Stimulated activated CD4-positive, alpha-beta T cell treated with anti-CD3 and anti-CD28 coated beads, Interleukin-12 subunit alpha, Interleukin-12 subunit beta, amount 100 ng/mL, for 24 hours (primary cell): ENCODE data around the gene EN2.

Experiments used
- DNase-seq, 2 experiments: peaks; one replicate each; pipeline ENCODE4 v3.0.0-alpha.2; 2020; ENCODE audit warnings: low read depth in 2 of 2

The EN2 gene

DNA sequence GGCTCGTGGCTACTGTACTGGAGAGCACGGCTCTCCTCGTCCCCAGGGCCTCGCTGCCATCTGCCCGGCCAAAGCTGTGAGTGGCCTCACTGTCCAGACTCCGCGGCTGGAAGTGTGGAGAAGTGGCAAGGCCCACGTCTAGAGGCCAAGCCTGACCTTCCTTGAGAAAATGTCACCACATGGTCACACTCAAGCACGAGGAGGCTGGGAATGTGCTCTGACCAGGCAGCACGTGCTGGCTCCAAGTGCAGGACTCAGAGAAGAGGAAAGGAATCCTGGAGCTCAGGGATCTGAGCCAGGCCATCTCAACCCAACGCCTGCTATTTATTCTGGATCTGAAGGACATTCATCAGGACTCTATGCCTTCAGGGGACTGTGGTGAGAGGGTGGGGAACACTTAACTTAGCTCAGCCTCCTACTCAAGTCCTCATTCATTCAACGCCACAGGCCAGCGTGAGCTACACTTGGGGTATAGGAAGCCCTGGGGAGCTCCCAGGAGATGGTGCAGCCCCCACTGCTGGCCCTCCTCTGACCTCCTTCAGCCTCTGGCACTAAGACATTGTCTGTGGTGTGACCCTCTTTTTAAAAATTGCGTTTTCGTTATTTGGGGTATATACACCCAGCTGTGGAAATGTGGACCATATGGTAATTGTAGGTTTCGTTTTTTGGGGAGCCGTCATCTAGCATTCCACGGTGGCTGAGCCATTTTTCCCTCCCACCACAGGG lies 29.0 kb downstream of the EN2 start:
- DNase-seq: no peak

DNA sequence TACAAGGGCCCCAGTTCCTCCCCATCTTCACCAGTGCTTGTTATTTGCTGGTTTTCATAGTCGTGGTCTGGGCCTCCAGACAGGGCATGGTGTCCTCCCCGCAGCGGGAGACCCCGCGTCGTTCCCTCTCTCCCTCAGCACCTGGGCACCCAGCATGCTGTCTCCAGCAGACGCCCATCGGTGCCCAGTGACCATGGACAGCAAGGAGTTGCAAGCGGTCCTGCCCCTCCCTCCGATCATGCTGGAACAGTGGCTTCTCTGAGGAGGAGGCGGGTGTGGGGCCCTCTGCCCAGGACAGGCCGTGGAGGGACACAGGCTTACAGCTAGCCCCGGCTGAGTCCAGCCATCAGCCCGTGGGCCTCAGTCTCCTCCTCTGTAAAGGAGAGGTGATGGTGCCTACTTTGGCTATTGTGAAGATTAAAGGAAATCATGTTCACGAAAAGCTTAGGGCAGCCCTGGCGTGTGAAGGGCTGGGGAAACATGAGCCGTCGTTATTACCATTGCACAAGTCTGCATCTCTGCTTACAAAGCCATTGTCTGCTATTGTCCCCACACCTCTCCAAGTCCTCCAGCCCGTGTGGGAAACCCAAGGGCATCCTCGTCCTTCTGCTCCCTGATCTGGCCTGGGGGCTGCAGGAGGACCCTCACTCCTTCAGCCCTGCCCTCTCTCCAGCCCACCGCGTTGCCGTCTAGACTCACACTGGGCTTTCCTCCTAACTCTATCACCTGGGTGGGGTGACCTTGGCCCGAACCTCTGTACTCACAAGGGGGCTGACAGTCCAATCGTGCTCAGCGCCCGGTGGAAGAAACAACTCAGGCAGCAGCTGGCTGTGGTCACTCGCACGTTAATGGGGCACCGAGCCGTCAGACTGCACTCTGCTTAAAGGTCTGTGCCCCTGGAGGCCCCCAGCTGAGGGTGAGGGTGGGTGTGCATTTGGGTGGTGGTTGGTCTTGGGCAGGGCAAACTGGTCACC lies 29.9 kb downstream of the EN2 start:
- DNase-seq: no peak

DNA sequence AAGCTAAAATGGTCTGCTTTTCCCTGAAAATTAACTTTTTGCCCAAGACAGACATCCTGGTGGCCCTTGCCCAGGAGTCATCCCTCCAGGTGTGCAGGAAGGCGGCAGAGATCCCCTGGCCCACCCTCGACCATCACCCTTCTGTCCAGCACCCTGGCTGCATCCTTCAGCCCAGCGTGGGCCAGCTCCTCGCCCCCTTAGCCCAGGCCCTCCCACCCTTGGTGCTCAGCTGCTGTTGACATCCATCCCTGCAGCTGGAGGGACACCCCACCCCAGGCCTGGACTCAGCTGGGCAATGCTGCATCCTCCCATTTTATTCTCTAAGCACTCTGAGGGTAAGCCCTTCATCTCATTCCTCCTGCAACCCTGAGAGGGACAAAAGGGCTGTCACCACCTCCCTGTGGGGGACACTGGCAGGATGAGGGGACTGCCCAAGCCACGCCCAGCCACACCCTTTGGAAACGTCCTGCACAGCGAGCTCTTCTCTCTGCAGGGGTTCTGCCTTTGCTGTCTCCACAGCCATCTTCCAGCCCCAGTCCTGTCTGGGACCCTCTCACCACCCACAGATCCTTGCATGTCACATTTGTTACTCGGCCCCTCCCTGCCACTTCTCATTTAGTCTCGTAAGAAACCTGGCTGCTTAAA lies 30.7 kb downstream of the EN2 start:
- no peak for DNase-seq

DNA sequence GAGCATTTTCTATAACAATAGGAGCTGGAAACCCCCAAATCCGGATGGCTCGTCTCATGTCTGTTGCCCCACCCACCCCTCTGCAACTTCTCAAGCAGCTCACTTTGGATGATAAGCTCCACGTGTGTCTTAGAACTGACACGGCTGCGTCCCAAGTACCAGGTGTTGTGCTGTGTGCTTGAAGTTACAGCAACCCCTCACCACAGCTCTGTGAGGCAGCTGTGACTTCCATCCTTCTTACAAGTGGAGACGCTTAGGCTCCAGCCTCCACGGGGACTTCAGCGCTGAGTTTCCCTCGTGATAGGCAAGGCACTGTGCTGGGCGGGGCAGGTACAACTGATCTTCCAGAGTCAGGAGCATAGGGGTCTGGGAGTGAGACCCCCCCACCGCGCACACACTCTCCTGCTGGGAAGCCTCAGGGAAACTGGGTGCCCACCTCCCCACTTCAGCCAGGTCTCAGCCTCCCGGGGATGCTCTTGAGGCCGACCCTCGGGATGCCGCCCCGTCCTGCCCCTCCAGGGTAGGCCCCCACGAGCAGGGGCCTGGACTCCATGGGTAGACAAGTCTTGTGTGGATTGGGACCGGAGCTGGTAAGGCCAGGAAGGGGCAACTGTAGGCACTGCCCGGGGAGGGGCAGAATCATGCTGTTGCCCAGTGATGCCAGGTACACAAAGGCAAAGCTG lies 31.4 kb downstream of the EN2 start:
- DNase-seq: no peak

DNA sequence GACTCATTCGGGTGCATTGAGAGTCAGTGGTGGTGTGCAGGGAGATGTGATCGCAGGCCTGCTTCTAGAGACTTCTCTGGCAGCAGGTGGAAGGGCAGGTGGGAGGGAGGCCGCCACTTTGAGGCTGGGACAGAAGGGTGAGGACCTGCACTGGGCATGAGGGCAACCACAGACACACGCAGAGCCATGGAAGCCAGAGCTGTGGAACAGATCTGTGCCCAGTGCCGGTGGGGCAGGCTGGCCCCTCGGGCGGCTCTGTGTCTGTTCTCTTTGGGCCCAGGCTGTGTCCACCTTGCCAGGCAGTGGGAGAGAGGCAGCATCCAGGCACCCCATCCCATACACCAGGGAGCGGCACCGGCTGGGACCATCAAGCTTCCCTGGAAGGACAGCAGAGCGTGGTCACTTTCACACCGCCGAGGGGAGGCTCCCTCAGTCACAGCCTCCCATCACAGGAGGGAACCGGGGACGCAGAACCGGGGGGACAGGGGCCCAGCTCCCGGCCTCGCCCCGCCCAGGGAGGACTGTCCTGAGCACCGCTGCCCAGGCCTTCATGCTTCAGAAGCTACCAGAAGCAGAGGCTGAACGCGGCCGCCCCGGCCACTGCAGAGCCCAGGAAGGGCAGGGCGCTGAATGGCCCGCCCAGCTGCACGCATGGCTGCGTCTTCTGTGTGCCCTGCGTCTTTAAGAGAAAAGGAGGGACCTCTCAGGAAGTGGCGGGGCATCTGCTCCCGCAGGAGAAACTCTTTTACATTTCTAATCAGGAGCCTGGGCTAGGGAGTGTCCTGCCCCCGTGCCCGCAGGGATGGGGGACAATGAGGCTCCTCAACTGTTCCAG lies 32.1 kb downstream of the EN2 start:
- DNase-seq: no peak

DNA sequence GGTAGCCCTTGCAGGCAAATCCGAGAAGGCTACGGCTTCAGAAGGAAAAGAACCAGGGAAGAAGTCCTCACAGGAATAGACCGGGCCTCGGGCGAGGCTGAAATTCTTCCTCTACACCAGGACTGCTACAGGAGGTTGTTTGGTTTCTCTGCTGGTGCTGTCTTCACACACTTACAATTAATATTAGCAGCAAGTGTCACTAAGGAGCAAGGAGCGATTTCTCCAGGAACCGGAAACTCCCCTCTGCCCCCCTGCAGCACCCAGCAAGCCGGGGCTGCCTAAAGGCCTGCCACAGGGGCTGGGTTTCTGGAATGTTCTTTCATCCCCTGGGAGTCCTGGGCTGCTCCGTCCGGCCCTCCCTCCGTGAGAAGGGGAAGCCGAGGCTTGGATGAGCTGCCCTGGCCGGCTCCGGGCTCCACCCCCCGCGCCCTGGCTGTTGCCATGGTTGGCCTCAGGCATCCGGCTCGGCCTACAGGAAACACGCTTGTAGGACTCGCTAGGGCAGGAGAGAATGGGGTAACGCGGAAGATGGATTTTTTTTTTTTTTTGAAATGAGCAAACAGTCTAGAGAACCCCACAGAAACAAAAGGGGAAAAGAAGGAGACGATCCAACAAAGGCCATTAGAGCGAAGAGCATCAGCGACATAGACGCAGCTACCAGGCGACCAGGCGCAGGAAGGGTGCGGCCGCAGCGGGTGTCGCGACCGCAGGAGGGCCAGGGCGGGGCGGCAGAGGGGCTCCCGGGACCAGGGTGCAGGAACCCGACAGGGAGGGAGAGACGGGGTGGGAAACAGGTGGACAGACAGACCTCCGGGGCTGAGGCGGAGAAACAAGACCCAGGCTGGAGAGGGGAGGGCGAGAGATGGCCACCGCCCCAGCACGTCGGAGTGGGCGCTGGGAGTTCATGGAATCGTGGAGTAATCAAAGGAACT lies 33.0 kb downstream of the EN2 start:
- DNase-seq: peak in 1 of 2 experiments; percentile 34

DNA sequence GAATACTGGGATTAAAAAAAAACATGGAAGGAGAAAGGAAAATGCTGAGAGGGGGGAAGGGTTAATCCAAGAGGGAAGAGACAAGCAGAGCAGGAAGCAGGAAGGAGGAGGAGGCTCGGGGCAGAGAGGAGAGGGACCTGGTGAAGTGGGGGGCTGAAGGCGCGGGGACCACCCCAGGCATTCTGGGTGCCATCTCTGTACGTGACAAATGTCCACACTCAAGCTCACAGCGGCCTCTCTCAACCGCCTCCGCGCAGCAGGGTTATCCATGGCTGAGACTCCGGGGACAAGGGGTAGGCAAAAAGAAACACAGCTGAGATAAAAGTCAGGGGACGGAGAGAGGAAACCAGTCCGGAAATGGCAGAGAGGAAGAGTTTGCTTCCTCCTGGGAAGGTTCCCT lies 33.9 kb downstream of the EN2 start:
- no peak for DNase-seq

DNA sequence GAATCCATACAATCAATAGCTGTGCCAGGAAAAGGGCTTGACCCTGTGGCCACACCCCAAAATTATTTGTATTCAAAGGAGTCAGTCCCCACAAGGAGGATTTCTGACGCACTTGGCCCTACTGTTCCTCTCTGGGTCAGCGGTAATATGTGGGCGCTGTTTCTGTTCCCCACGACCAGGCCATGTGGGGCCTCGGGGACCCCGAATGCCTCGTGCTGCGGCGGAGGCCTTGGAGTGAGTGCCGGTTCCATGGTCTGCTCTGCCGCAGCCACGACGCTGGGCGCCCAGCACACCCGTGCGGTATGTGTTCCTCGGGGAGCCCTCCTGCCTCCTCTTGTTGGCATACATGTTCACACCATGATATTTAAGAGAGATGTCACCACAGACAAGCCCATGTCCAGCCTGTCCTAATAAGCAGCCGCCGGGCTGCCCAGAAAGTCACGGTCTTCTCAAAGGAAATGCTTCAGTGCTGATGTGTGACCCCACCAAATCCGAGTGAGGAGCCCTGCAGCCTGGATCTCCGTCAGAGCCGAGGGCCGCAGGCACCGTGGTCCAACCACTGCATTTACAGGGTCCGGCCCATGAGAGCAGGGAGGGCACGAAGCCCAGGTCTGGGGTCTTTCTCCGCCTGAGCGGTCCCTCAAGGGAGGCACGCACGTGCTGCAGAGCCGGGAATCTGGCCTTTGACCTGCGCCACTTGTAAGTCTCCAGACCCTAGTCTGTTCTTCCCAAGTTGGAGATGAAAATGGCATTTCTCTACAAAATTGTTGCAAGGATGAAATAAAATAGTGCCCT lies 36.0 kb downstream of the EN2 start:
- DNase-seq: no peak

DNA sequence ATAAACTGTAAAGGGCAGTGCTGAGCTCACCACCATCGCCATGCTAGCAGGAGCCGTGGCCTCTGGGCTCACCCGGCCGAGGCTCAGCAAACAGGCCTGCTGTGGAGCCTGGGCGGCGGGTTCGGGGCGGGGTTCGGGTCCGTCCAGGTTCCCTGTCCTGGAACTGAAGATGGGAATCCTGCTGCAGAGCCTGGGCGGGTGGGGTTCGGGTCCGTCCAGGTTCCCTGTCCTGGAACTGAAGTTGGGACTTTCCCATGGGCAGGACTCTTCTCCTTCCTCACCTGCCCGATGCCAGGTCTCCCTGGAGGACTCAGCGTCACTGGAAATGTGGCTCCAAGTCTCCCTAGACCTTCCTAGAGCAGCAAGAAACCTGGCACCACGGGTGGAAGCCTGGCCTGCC lies 36.6 kb downstream of the EN2 start:
- no peak for DNase-seq

DNA sequence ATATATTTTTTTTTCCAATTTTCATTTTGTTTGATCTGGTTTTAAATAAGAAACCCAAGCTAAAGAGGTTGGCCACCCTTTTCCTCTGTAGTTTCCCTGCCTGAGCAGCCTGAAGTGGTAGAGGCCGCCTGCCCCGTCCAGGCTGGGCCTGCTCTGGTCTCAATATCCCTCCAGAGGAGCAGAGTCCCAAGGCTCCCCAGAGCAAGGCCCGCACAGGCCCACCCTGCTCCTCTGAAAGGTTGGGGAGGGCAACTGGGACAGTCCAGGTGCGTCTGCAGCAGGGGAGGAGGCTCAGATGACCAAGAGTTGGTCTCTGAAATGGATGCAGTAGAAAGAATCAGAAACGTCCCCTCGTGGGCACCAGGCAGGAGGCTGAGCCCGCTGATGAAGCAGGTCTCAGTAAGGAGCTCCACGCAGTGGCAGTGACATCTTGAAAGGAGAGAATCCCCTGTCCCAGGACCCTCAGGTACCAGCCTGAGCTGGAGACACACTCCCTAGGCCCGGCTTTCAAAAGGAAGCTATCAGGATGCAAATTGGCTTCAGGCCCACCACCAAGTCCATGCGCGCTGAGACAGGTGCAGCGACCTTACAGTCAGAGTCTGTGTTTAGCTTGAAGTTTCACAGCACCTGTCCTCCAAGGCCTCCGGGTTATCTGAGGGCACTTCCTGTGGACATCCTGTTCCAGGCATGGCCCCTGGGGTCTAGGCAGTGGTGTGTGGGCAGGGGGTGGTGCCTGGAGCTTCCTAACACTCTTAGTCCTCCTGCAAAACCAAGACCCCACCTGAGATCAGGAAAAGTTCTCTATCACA lies 37.7 kb downstream of the EN2 start:
- DNase-seq: no peak

DNA sequence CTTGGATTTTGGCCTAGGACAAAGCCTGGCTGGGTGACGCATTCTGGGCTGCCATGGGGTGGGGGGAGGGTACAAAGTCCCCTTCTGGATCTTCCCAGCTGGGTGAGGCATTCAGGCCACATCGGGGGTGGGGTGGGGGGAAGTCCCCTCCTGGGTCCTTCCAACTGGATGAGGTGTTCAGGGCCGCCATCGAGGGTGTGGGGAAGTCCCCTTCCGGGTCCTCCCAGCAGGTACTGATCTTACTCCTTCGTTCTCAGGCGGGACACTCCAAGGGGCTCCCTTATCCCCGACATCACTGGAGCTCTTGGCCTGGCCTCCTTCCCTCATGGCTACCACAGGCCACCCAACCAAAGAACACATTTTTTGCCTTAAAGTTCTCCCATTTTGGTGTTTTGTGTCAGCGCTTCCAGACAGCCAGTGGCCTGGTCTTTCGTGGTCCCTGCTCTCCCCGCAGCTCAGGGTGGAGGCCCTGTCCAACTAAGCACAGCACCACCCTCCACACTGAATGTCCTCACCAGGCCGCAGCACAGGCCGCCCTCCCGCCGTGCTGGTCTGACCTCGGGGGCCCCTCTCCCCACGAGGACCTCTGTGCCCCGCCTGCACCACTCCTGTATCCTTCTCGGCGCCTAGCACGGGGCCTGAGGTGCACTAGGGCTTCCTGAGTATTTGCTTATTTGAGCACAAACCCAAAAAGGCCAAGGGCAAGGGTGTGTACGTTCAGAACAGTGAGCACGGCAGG lies 38.5 kb downstream of the EN2 start:
- no peak for DNase-seq

DNA sequence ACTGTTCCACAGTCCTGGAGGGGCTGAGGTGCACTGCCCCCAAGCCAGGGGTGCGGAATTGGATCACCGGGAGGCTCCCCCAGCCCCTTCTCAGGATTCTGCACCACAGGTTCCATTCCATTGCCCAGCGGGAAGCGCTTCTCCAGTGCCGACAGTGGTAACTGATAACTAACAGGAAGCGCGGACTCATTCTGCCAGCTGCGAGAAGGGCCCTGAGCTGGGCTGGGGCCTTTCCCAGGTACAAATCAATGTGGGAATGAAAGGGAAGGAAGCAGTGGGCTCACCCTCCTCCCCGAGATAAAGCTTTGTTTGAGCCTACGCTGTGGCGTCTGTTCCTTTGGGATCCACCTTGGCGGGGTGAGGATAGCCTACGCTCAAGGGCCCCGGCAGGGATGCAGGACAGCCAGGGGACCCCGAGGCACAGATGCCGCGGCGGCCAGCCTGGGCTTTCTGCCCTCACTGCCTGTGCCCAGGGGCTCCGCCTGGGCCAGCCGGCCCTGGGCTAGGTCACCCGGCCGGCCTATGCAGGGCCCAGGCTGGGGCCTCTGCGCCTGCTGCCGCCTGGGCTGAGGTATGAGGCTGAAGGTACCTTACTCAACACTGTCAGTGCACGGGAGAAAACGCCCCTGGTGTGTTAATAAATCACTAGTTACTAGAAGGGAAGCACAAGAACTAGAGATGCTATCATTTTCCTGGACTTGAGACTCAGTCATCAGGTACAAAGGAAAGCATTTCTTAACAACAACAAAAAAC lies 39.4 kb downstream of the EN2 start:
- no peak for DNase-seq

DNA sequence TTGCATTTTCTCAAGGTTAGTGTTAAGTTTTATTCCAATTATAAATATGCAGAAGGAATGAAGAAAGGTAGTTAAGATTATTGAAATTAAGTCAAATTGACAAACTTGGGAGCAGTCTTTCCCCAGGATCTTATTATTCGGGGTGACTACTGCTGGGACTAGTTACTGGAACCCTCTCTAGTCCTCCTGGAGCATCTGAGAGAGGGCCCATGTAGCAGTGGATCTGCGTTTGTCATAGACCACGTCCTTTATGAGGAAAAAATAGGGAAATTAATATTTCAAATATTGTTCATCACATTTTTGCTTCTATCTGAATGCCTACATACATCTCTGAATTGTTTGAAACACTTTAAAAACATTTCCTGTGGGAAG lies 47.5 kb downstream of the EN2 start:
- no peak for DNase-seq

DNA sequence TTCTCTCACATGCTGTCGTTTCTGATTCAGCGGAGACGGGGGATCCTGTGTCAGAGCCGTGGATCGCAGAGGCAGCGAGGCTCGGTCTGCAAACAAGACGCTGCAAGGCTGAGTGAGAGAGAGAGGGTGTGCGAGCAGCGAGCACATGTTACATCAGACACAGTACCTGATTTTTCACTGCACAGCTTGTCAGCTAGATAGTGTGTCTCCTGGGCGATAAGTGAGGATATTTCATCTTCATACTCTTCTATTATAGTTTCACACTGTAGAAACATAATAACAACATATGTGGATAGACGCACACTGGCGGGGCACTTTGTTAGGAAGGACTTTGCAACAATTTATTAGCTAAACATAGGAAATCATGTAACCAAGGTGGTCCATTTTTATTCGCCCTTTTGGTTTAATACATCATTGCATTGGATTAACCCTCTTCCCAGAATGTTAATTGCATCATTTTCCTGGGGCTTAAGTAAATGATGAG lies 49.0 kb downstream of the EN2 start:
- DNase-seq: no peak

DNA sequence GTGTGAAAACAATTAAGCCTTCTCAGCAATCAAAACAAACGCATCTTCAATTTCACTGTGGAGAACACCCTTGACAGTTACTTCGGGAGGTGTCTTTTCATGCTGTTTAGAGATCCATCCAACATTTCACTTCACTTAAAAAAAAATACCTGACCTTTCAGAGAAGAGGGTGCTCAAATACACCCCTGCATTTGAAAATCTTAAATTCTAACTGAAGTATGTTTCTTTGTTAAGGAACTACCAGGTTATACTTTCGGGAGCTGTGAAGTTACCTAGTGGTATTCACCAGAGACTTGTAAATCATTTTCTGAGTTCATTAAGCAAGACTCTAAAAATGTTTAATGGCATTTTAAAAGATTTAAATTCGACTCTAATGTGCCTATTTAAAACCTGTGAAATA lies 49.6 kb downstream of the EN2 start:
- DNase-seq: no peak
